ENCODE data around the gene PIP5K1C. TPM values are rescaled to one million over a fixed set of nuclear protein-coding genes. Genes with fewer than 3 reads are reported as not detected.
A peak's percentile ranks its signal among the peaks of the same experiment; 100 is the strongest.

Gene PIP5K1C
- total RNA-seq, 1 experiment from 2014 or later = 35.5 TPM

- peaks cover 4% of the 10 kb centered on the region for H3K36me3 ChIP-seq (ENCODE audit: insufficient read depth, low read length, poor library complexity, severe bottlenecking)
- peak overlapping the region; percentile 97 for H3K27ac ChIP-seq (ENCODE audit: low read depth, low read length, poor library complexity, severe bottlenecking)
- POLR2A ChIA-PET (ENCODE audit: low non-redundant PET) = interaction anchor here (0.6 kb wide), 1 partner anchor 503 kb away, joined by 4 read pairs; no protein-coding TSS in a partner anchor
- no peaks in the 10 kb centered on the region for H3K27me3 ChIP-seq (replicated peaks; ENCODE audit: insufficient read depth, low read depth, low read length, poor library complexity)
- intact Hi-C loops (cut with micrococcal nuclease; ENCODE audit: unreplicated experiment) = no loop called here
- CTCF ChIA-PET = no interaction called here
- H3K4me3 ChIP-seq (ENCODE audit: low read depth, low read length, poor library complexity, severe bottlenecking) = no peak overlapping the region
- no peak for DNase-seq (ENCODE audit: low spot score)
- peaks cover 12% of the 10 kb centered on the region for H3K4me1 ChIP-seq (ENCODE audit: insufficient read depth, low read length, poor library complexity, severe bottlenecking)
- TF ChIP-seq CTCF (conservative IDR thresholded peaks at IDR 0.05; ENCODE audit: low read depth, low read length) (no peak), EZH2 (IDR thresholded peaks at IDR 0.05; ENCODE audit: borderline replicate concordance, low read depth, low read length, poor library complexity, severe bottlenecking) (no peak)
- BruUV-seq (replicated peaks) = no TSS peak
- H3K9me3 ChIP-seq (ENCODE audit: low read depth, low read length, poor library complexity, severe bottlenecking) = no peaks in the 10 kb centered on the region
Measured at GRCh38 chr19:3627351-3627723, 72.9 kb downstream of the PIP5K1C start.

- peak; percentile 99 for DNase-seq (ENCODE audit: low spot score)
- H3K27ac ChIP-seq (ENCODE audit: low read depth, low read length, poor library complexity, severe bottlenecking) = peak within 1 kb of the TSS; percentile 97
- no TSS peak for BruUV-seq (replicated peaks)
- H3K4me1 ChIP-seq (ENCODE audit: insufficient read depth, low read length, poor library complexity, severe bottlenecking) = peaks cover 12% of the 10 kb centered on the region
- intact Hi-C loops (cut with micrococcal nuclease; ENCODE audit: unreplicated experiment) = no loop called here
- H3K36me3 ChIP-seq (ENCODE audit: insufficient read depth, low read length, poor library complexity, severe bottlenecking) = peaks cover under 1% of the 10 kb centered on the region
- ChIA-PET CTCF (no interaction called here), POLR2A (ENCODE audit: low non-redundant PET) (interaction anchor here (0.6 kb wide), 1 partner anchor 504 kb away, joined by 4 read pairs; no protein-coding TSS in a partner anchor)
- peak within 1 kb of the TSS; percentile 90 for H3K4me3 ChIP-seq (ENCODE audit: low read depth, low read length, poor library complexity, severe bottlenecking)
- H3K27me3 ChIP-seq (replicated peaks; ENCODE audit: insufficient read depth, low read depth, low read length, poor library complexity) = no peaks in the 10 kb centered on the region
- TF ChIP-seq EZH2 (IDR thresholded peaks at IDR 0.05; ENCODE audit: borderline replicate concordance, low read depth, low read length, poor library complexity, severe bottlenecking) (no peak), CTCF (conservative IDR thresholded peaks at IDR 0.05; ENCODE audit: low read depth, low read length) (0 out of 2 replicates have a peak, but pooled peaks have one; percentile 7)
- H3K9me3 ChIP-seq (ENCODE audit: low read depth, low read length, poor library complexity, severe bottlenecking) = no peaks in the 10 kb centered on the region
Measured at GRCh38 chr19:3626473-3627350, 73.6 kb downstream of the PIP5K1C start, which contains the start of gene CACTIN. Gene CACTIN, minus strand, starts transcription at chr19:3626790. Its CDS starts 28 bp downstream, at chr19:3626762.

GRCh38 chr19:3625996-3626472 is 74.2 kb downstream of the PIP5K1C start:
- intact Hi-C loops (cut with micrococcal nuclease; ENCODE audit: unreplicated experiment) = no loop called here
- ChIA-PET POLR2A (ENCODE audit: low non-redundant PET) (no interaction called here), CTCF (no interaction called here)
- no peak for DNase-seq (ENCODE audit: low spot score)
- TSS peak; percentile 22 for BruUV-seq (replicated peaks)
- Histone ChIP-seq H3K9me3 (ENCODE audit: low read depth, low read length, poor library complexity, severe bottlenecking) (no peaks in the 10 kb centered on the region), H3K4me3 (ENCODE audit: low read depth, low read length, poor library complexity, severe bottlenecking) (peak overlapping the region; percentile 90), H3K4me1 (ENCODE audit: insufficient read depth, low read length, poor library complexity, severe bottlenecking) (peaks cover 12% of the 10 kb centered on the region), H3K27ac (ENCODE audit: low read depth, low read length, poor library complexity, severe bottlenecking) (peak overlapping the region; percentile 97), H3K27me3 (replicated peaks; ENCODE audit: insufficient read depth, low read depth, low read length, poor library complexity) (no peaks in the 10 kb centered on the region), H3K36me3 (ENCODE audit: insufficient read depth, low read length, poor library complexity, severe bottlenecking) (no peaks in the 10 kb centered on the region)
- TF ChIP-seq EZH2 (IDR thresholded peaks at IDR 0.05; ENCODE audit: borderline replicate concordance, low read depth, low read length, poor library complexity, severe bottlenecking) (no peak), CTCF (conservative IDR thresholded peaks at IDR 0.05; ENCODE audit: low read depth, low read length) (no peak)
